Measurements from ENCODE around the gene HOXC6. TPM values are rescaled to one million over a fixed set of nuclear protein-coding genes. Genes with fewer than 3 reads are reported as not detected.
A peak's percentile ranks its signal among the peaks of the same experiment; 100 is the strongest.

The HOXC6 gene
- total RNA-seq, 1 donor: 0.09 TPM

GRCh38 chr12:54004063-54004840, 24.0 kb upstream of the HOXC6 start:
- TF ChIP-seq CTCF (IDR thresholded peaks at IDR 0.05; ENCODE audit: insufficient read depth, low read length): no peak
- no peak for DNase-seq (ENCODE audit: low read depth)
- H3K4me3 ChIP-seq (ENCODE audit: low read depth, low read length): no peak overlapping the region

- no peak for TF ChIP-seq CTCF (IDR thresholded peaks at IDR 0.05; ENCODE audit: insufficient read depth, low read length)
- peak; percentile 19 for DNase-seq (ENCODE audit: low read depth)
- H3K4me3 ChIP-seq (ENCODE audit: low read depth, low read length): peak overlapping the region; percentile 28
These were observed 23.3 kb upstream of the HOXC6 start for GRCh38 chr12:54004841-54005530.

GRCh38 chr12:54005531-54005852, 22.7 kb upstream of the HOXC6 start:
- TF ChIP-seq CTCF (IDR thresholded peaks at IDR 0.05; ENCODE audit: insufficient read depth, low read length): no peak
- no peak for DNase-seq (ENCODE audit: low read depth)
- peak overlapping the region; percentile 13 for H3K4me3 ChIP-seq (ENCODE audit: low read depth, low read length)

DNA sequence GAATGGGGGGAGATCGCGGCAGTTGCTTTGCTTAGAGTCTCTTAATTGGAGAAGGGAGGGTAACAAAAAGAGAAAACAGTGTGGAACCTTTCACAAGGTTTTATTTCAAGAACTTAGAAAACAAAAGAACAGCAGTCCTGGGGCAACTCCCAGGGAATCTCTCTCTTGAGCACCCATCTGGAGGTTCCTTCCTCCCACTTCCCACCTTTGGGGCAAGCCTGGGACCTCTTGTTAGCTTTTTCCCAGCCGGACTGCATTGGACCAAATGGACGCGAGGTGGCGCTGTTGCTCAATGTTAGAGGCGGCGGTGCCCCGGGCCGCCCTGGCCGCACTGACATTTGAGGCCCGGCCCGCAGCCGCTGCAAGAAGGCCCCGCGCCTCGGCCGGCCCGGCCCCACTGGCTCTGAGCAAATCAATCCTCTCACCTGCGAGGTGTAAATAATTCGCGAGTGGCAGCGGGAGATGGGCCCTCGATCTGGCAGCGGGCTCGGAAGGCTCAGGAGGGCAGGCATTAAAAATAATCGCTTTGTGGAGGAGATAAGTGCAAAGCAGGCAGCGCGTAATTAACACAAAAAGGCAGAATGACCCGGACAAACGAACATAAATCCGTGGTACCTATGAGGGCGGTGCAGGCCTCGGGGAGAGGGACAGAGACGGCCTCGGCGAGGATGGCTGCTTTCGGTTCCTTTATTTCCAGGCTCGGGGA, 22.2 kb upstream of the HOXC6 start:
- peak; percentile 79 for DNase-seq (ENCODE audit: low read depth)
- peak; percentile 82 for TF ChIP-seq CTCF (IDR thresholded peaks at IDR 0.05; ENCODE audit: insufficient read depth, low read length)
- H3K4me3 ChIP-seq (ENCODE audit: low read depth, low read length): no peak overlapping the region

GRCh38 chr12:54006559-54007220, 21.6 kb upstream of the HOXC6 start:
- no peak overlapping the region for H3K4me3 ChIP-seq (ENCODE audit: low read depth, low read length)
- no peak for DNase-seq (ENCODE audit: low read depth)
- TF ChIP-seq CTCF (IDR thresholded peaks at IDR 0.05; ENCODE audit: insufficient read depth, low read length): no peak

- no peak for TF ChIP-seq CTCF (IDR thresholded peaks at IDR 0.05; ENCODE audit: insufficient read depth, low read length)
- H3K4me3 ChIP-seq (ENCODE audit: low read depth, low read length): no peak overlapping the region
- no peak for DNase-seq (ENCODE audit: low read depth)
These were observed 20.5 kb upstream of the HOXC6 start for GRCh38 chr12:54007538-54008259.
